ENCODE measurements around the gene FAM210A. TPM values are rescaled to one million over a fixed set of nuclear protein-coding genes. Genes with fewer than 3 reads are reported as not detected.

FAM210A gene
- total RNA-seq, 1 donor from 2014 or later: 52.9 TPM

DNA sequence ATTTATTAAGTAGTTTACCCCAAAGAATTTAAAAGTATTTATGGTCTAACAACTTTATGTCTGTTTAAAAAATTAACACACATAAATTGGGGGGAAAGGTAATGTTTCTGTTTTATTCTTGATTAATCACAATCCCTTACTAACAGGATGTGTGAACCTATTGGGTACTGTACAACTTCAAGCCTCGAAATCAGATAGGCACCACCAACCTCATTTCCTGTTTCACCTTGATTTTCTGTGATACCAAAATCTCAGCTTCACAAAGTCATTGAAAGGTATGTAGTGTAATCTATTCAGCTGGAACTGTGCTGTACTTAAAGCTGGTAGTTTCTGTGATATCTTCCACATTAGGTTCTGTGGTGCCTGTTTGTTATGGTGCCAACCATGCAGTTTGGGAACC is 4.1 kb upstream of the FAM210A start:
- Histone ChIP-seq H3K36me3 (peaks cover 40% of the 10 kb centered on the region), H3K4me1 (peaks cover 39% of the 10 kb centered on the region), H3K4me3 (no peak overlapping the region), H3K27ac (replicated peaks) (no peak overlapping the region), H3K9me3 (replicated peaks) (no peaks in the 10 kb centered on the region), H3K27me3 (ENCODE audit: low read depth) (no peaks in the 10 kb centered on the region)
- intact Hi-C loops (cut with micrococcal nuclease): no loop called here
- no peak for DNase-seq
- TF ChIP-seq, protein P1, sequence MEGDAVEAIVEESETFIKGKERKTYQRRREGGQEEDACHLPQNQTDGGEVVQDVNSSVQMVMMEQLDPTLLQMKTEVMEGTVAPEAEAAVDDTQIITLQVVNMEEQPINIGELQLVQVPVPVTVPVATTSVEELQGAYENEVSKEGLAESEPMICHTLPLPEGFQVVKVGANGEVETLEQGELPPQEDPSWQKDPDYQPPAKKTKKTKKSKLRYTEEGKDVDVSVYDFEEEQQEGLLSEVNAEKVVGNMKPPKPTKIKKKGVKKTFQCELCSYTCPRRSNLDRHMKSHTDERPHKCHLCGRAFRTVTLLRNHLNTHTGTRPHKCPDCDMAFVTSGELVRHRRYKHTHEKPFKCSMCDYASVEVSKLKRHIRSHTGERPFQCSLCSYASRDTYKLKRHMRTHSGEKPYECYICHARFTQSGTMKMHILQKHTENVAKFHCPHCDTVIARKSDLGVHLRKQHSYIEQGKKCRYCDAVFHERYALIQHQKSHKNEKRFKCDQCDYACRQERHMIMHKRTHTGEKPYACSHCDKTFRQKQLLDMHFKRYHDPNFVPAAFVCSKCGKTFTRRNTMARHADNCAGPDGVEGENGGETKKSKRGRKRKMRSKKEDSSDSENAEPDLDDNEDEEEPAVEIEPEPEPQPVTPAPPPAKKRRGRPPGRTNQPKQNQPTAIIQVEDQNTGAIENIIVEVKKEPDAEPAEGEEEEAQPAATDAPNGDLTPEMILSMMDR (IDR thresholded peaks at IDR 0.05; ENCODE audit: borderline replicate concordance): no peak

- peak overlapping the region; percentile 91 for H3K27ac ChIP-seq (replicated peaks)
- intact Hi-C loops (cut with micrococcal nuclease): no loop called here
- H3K4me3 ChIP-seq: peak overlapping the region; percentile 96
- no peaks in the 10 kb centered on the region for H3K27me3 ChIP-seq (ENCODE audit: low read depth)
- H3K4me1 ChIP-seq: peaks cover 66% of the 10 kb centered on the region
- H3K9me3 ChIP-seq (replicated peaks): no peaks in the 10 kb centered on the region
- peak; percentile 41 for DNase-seq
- TF ChIP-seq, protein P1 (IDR thresholded peaks at IDR 0.05; ENCODE audit: borderline replicate concordance): no peak
- peaks cover 5% of the 10 kb centered on the region for H3K36me3 ChIP-seq
Observed at GRCh38 chr18:13726972-13727331, 594 bp upstream of the FAM210A start.

GRCh38 chr18:13725566-13726231 is 659 bp downstream of the FAM210A start:
- Histone ChIP-seq H3K36me3 (no peaks in the 10 kb centered on the region), H3K4me3 (peak overlapping the region; percentile 96), H3K27ac (replicated peaks) (peak overlapping the region; percentile 91), H3K27me3 (ENCODE audit: low read depth) (no peaks in the 10 kb centered on the region), H3K9me3 (replicated peaks) (no peaks in the 10 kb centered on the region), H3K4me1 (peaks cover 73% of the 10 kb centered on the region)
- TF ChIP-seq, protein P1 (IDR thresholded peaks at IDR 0.05; ENCODE audit: borderline replicate concordance): no peak
- intact Hi-C loops (cut with micrococcal nuclease): no loop called here
- no peak for DNase-seq

DNA sequence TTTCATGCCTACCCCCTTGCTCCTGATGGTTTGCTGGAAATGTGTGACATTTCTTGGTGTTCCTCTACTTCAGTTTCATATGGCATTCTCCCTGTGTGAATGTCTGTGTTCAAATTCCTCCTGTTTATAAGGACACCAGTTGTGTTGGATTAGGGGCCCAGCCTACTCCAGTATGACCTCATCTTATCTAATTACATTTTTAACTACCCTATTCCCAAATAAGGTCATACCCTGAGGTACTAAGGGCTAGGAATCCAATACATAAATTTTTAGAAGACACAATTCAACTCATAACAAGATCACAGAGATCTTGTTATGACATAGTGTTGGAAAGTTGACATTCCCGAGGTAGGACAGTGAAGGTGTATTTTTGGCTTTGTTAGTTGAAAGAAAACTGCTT is 5.5 kb downstream of the FAM210A start:
- TF ChIP-seq, protein P1 (IDR thresholded peaks at IDR 0.05; ENCODE audit: borderline replicate concordance): no peak
- H3K27me3 ChIP-seq (ENCODE audit: low read depth): no peaks in the 10 kb centered on the region
- intact Hi-C loops (cut with micrococcal nuclease): no loop called here
- H3K4me3 ChIP-seq: no peak overlapping the region
- H3K36me3 ChIP-seq: no peaks in the 10 kb centered on the region
- DNase-seq: no peak
- no peak overlapping the region for H3K27ac ChIP-seq (replicated peaks)
- H3K4me1 ChIP-seq: peaks cover 69% of the 10 kb centered on the region
- peaks cover 10% of the 10 kb centered on the region for H3K9me3 ChIP-seq (replicated peaks)

- TF ChIP-seq, protein P1 (IDR thresholded peaks at IDR 0.05; ENCODE audit: borderline replicate concordance): no peak
- Histone ChIP-seq H3K4me3 (no peak overlapping the region), H3K27ac (replicated peaks) (no peak overlapping the region), H3K9me3 (replicated peaks) (peaks cover 10% of the 10 kb centered on the region), H3K27me3 (ENCODE audit: low read depth) (no peaks in the 10 kb centered on the region), H3K36me3 (no peaks in the 10 kb centered on the region), H3K4me1 (peaks cover 69% of the 10 kb centered on the region)
- DNase-seq: no peak
- intact Hi-C loops (cut with micrococcal nuclease): no loop called here
Observed at GRCh38 chr18:13720123-13720522, 6.2 kb downstream of the FAM210A start.
